NCI-H1694 treated with DMSO at 0.1 percent for 48 hours (cell line): ENCODE results near the gene ZNF365.

ENCODE experiments used
- DNase-seq: peaks from one replicate; lab custom pipeline; 2025; lab: John Stamatoyannopoulos, UW

ZNF365 gene

DNA sequence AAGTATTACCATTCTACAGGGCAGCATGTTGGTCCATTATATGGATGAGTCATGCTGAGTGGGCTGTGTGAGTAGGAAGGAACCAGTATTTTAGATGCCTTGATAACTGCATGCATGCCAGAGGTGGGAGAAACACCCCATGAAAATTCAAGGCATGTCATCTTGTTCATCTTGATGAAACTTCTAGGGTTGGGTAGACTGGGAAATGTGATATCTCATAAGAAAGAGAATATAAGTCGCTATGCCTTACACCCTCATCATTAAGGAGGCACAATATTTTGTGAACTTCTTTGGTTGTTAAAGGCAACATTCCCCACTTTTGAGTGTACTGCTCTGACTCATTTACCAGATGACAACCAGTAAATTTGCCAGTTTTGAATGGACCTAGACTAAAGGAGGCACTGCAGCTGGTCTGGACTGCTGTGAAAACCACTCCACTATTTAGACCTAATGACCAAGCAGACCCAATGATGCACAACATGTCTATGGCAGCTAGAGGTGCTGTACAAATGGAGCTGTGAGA is 48.0 kb downstream of the ZNF365 start:
- no peak for DNase-seq

DNA sequence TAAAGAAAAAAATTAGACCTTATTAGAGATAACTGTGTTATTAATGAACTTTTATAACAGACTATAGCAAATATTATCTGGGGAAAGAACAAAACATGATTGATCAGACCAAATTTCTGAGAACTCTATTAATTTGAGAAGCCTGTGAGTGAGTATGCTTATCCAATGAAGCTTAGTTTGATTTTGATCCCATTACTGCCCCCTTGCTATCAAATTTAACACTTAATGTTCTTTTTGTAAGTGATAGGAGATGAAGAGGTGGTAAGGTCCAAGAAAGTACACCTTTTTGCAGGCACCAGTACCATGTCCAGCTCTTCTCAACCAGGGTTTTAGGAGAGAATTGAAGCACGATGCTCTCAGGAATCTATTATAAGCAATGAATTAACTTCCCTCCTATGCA is 49.9 kb downstream of the ZNF365 start:
- DNase-seq, result no peak

DNA sequence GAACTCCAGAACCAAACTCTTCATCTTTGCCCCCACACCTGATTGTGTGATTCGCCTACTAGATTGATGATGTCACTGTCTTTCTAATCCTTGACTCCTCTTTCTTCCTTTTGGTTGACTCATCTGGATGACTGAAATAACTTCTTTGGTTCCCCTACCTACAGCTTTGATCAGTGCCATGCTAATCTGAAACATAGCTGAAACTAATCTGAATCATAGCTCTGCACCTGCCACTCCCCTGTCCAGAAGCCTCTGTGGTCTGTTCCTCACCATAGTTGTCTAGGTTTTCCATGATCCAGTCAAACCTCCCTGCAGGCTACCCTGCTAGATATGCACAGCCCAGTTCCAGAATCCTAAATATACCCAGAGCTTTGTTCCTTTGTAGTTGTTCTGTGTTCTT is 51.9 kb downstream of the ZNF365 start:
- no peak for DNase-seq

DNA sequence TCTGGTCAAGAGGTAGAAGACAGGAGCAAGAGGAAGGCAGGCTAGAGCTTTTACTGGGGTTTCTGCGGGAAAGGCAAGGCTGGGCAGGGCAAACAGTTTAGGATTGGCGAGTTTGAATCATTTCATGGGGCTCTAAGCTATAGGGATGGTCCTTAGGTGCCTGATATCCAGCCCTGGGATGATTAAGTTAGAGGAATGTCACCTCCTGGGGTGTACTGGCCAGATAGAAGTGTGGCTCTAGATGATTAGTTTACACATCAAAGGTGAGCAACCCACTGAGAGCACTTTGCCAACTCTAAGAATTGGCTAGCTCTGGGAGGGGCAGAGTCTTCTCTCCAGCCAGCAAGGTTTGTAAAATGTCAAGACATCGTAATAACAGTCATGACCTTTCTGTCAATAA is 52.4 kb downstream of the ZNF365 start:
- no peak for DNase-seq

DNA sequence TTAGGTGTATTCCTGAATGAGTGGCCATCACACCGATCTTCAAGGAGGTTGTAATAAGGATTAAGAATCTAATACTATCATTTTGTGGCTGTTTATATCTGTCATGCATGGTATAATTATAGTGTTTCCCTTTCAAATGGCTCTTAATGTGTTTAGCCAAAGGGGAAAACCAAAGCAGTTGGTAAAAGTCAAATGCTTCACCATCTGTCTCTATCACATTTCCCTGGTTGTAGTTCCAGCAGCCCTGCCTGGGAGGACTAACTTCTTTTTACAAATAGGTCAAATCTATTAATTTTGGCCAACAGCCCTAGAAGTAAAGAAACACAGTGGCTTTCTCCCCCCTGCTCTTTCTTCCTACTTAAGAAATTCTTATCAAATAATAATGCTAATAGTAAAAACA is 56.7 kb downstream of the ZNF365 start:
- DNase-seq, result no peak

DNA sequence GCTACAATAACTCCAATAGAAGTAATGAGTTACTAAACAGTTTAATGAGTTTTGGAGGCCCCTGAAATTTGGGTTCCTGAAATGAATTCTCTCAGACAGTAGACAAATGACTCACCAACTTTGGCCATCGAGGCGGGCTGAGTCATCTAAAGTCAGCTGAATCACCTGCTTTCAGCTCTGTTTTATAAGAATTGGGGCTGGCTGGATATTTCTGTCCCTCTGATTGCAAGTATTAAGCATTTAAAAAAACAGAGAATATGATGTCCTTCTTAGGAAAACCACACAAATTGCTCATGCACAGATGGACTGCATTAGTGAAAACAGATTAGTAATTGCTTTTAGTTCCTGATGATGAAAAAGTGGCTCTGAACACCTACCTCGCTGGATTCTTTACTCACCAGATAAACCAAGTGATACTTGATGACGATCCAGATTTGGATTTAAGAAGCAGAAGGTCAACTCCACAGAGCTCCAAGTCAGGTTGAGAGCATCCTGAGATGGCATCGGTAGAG is 59.1 kb downstream of the ZNF365 start:
- DNase-seq, result no peak

DNA sequence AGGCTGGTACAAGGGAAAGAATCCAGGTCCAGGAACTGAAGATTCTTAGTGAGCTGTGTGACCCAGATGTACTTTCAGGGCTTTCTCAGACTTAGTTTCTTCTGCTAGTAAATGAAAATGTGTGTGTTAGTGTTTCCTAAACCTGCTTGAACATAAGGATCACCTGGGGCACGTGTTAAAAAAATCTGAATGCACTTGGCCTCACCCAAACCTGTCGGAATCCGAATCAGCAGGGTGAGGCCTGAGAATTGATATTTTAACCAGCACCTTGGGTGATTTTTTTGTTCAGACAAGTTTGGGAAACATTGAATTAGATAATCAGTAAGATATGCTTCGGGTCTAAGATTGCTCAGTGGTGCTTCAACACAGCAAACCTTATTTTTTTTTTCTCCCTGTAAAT is 59.7 kb downstream of the ZNF365 start:
- no peak for DNase-seq

DNA sequence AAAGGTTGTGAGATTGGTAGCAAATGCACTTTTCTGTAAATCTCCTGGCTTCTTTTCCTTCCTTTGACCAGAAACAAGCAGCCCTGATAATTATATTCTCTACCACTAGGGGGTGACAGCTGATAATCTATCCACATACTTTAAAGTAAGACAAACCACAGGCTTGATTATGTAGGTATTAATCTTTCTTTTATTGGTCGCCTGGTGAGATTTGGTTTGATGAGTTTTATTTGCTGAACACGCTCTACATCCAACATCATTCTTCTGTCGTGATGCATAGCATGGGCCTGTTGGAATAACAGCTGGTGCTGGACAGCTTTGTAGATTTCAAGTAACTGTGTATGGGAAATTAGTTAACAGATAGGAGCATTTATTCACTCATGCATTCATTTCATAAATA is 63.5 kb downstream of the ZNF365 start:
- DNase-seq, result peak; percentile 14

DNA sequence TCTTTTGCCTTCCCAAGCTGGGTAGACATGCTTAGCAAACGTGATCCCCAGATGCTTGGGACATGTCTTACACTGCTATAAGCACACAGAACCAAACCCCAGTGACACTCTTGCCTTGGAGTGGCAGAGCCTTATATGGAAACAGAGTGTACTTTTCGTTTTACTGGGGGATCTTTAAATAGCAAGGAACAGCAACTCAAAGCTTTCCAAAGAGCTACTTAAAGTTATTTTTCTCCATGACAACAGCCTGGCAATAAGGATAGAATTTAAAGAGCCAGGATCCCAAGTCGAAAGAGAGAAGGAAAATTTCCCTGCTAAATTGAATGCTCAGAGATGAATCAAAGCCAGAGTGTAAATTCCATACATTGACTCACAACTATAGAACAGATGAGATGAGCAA is 67.8 kb downstream of the ZNF365 start:
- DNase-seq, result no peak

DNA sequence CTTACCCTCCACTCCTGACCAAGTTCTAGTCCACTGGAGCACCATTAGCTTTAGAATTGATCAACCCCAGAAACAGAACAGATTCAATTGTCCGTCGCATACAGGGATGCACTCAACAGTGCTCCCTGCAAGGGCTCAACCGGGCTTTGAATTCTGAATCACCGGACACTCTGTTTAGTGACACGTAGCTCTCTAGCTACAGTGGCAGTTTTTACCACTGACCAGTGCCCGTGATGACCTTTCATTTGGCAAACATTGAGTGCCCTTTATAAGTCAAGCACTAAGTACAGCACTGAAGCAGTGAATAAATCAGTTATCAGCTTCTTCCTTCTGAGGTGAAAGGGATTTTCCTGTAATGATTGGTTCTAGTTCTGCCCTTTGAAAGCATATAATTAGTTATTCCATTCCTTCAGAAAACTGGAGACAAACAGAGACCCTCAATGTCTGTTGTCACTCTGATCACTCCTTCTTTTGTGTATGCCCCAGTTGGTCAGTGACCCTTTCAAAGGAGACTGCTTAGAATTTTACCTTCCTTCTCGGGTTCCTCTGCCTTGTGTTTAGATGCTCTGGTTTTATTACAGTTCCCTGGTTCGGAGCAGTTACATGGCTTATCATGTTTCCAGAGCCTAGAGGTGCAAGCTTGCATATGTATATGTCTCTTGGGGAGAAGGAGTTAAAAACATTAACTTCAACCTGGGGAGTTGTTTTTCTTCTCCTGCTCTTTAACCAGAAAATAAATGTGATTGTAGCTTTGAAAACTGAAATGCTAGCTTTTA is 68.9 kb downstream of the ZNF365 start:
- no peak for DNase-seq

DNA sequence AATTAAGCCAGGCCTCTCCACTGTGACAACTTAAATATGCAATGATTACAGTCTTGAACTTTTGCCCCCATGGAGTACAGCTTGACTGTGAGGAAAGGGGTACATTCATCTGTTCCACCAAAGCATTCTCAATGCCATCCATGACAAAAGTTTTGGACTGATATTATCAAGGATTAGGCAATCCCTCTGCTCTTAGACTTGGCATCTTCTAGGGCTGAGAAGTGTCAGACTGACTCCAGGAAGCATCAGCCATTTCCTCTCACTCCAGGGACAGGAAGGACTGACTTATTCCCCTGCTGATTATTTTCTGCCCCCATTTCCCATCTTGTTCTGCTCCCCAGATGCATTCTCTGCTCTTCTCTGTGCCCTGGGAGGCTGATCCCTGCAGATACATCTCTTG is 69.7 kb downstream of the ZNF365 start:
- DNase-seq, result no peak

DNA sequence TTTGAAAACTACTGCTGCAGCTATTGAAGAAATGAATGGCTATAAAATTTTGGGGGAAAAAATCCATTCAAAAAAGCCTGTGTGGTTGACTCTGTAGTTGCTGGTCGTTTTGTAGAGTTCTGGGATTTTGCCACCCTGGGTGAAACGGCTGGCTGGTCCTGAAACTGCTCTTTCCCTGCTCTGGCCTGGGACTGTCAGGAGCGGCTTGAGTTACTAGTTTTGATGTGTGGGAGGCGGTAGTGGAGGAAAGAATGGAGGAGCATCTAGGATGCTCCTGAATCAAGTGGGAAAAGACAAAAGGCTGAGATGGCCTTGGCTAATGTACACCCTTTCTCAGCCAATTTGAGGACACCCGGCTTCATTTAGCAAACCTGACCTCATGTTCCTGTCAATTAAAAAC is 72.5 kb downstream of the ZNF365 start:
- no peak for DNase-seq

DNA sequence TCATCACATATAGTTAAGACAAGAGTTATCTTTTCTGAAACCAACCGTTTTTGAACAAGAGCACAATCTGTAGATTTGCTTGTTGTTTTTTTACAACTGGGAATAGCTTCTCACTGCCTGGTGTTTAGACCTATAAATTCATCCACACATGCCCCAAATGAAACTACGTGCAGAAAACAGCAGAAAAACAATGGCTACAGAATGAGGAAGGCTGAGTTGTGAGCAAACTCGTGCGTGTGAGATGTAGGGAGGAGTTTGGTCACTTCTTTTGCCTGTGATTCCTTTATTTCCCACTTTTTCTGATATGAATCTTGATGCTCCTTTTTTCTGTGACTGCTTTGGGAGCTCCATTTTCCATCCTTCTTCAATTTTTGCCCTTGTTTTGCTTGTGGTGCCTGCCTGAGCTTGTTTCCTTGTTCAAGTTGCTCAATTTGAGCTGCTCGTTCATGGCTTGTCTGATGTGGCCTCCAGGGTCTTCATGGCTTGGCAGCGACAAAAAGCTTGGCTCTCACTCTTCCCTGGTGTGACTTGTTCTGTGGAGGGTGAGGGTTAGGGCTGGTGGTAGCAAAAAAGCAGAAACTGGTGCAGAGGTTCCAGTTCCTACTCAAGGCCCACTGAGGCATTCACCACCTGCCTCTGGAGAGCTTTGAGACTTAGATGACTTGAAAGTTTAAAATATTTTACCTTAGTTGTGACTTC is 76.9 kb downstream of the ZNF365 start:
- no peak for DNase-seq

DNA sequence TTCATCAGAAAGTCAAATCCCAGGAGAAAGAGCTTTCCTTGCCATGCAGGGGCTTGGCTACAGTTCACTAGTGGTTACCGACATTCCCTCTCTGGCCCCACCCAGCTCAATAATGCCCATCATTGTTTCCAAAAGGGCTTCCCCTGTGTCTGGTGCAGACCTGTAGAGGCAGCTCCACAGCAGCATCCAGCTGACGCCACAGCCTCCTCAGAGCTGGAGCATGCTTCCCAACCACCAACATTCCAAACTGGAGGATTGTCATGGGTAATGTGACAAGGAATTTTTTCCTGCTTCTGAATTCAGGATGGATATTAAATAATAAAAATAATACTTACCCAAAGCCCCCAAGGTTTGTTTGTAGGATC is 77.4 kb downstream of the ZNF365 start:
- no peak for DNase-seq
